Fibroblast of lung (primary cell): Measurements from ENCODE around the gene STOML3. TPM values are rescaled to one million over a fixed set of nuclear protein-coding genes. Genes with fewer than 3 reads are reported as not detected.
A peak's percentile ranks its signal among the peaks of the same experiment; 100 is the strongest.

ENCODE experiments used
- DNase-seq, 2 donors: peaks; one replicate each; pipeline versions ENCODE4 v3.0.0 to v3.0.0-alpha.2; 2010; ENCODE audit warnings: low read depth in 2 of 2
- H2AFZ ChIP-seq: 2 replicates; pipeline ENCODE4 v1.5.1; 2012; ENCODE audit warnings: low read length, control low read depth, inconsistent platforms
- H3K27ac ChIP-seq: 2 replicates; pipeline ENCODE4 v1.5.1; 2011; ENCODE audit warnings: low read length, control low read depth; ENCODE audit not compliant: insufficient read depth
- H3K27me3 ChIP-seq: 2 replicates; pipeline ENCODE4 v1.5.1; 2011; ENCODE audit warnings: mild to moderate bottlenecking, low read length; ENCODE audit not compliant: control insufficient read depth, insufficient read depth
- H3K36me3 ChIP-seq: 2 replicates; pipeline ENCODE4 v1.5.1; 2011; ENCODE audit warnings: low read length; ENCODE audit not compliant: control insufficient read depth, insufficient read depth
- H3K4me1 ChIP-seq: 2 replicates; pipeline ENCODE4 v1.5.1; 2011; ENCODE audit warnings: low read length; ENCODE audit not compliant: control insufficient read depth, insufficient read depth; ENCODE audit errors: extremely low read depth
- H3K4me2 ChIP-seq: 2 replicates; pipeline ENCODE4 v1.5.1; 2011; ENCODE audit warnings: low read length, control low read depth; ENCODE audit not compliant: insufficient read depth; ENCODE audit errors: extremely low read depth
- H3K4me3 ChIP-seq, 4 experiments: fragments of 200-600 bp in 1 of 4; sonication (generic) in 1 of 4; replicated peaks in 1 of 4; 2 replicates each; pipeline ENCODE4 v1.5.1; 2011 to 2016; ENCODE audit warnings: low read length in 4 of 4, low read depth in 3 of 4, mild to moderate bottlenecking in 3 of 4, control low read depth in 2 of 4, inconsistent platforms in 1 of 4, mixed read lengths in 1 of 4; ENCODE audit not compliant: insufficient read depth in 1 of 4; ENCODE audit errors: control extremely low read depth in 1 of 4
- H3K79me2 ChIP-seq: 2 replicates; pipeline ENCODE4 v1.5.1; 2012; ENCODE audit warnings: mild to moderate bottlenecking, low read length, inconsistent platforms; ENCODE audit not compliant: control insufficient read depth, insufficient read depth
- H3K9ac ChIP-seq: 2 replicates; pipeline ENCODE4 v1.5.1; 2011; ENCODE audit warnings: mild to moderate bottlenecking, low read length, control low read depth; ENCODE audit not compliant: insufficient read depth
- H3K9me3 ChIP-seq: 2 replicates; pipeline ENCODE4 v1.5.1; 2012; ENCODE audit warnings: low read depth, low read length; ENCODE audit not compliant: control insufficient read depth, insufficient read depth
- H4K20me1 ChIP-seq: 2 replicates; pipeline ENCODE4 v1.5.1; 2011; ENCODE audit warnings: low read length; ENCODE audit not compliant: control insufficient read depth, insufficient read depth; ENCODE audit errors: extremely low read depth
- EZH2 ChIP-seq: IDR thresholded peaks from 2 replicates; pipeline ENCODE4 v1.5.1; 2012; ENCODE audit warnings: low read length, control low read depth, mild to moderate bottlenecking; ENCODE audit errors: missing control alignments
- polyA plus RNA-seq, 2 donors: library from polyadenylated mRNA; depleted of rRNA in 1 of 2; stranded (reverse) in 1 of 2; unstranded in 1 of 2; fragments of >200 nt; gene quantifications; 2 replicates each; pipeline ENCODE4 v1.2.1, GENCODE V29; 2011 to 2012; ENCODE audit warnings: missing spikeins in 1 of 2
- total RNA-seq: library from RNA; depleted of rRNA; stranded (reverse); fragments of >200 nt; gene quantifications from 2 replicates; pipeline ENCODE4 v1.2.1, GENCODE V29; 2014
- TF ChIP-seq, protein P1 (sequence below), 2 donors: IDR thresholded peaks in 1 of 2; conservative IDR thresholded peaks in 1 of 2; 1 replicate in 1 of 2; 2 replicates in 1 of 2; pipeline ENCODE4 v1.5.1; 2011 to 2012; ENCODE audit warnings: low read length in 2 of 2, control low read depth in 1 of 2, inconsistent platforms in 1 of 2, low read depth in 1 of 2, mild to moderate bottlenecking in 1 of 2

The STOML3 gene
- total and polyA plus RNA-seq, 2 donors (not counting 1 experiment from before 2014, with no cell fraction given), result not detected

DNA sequence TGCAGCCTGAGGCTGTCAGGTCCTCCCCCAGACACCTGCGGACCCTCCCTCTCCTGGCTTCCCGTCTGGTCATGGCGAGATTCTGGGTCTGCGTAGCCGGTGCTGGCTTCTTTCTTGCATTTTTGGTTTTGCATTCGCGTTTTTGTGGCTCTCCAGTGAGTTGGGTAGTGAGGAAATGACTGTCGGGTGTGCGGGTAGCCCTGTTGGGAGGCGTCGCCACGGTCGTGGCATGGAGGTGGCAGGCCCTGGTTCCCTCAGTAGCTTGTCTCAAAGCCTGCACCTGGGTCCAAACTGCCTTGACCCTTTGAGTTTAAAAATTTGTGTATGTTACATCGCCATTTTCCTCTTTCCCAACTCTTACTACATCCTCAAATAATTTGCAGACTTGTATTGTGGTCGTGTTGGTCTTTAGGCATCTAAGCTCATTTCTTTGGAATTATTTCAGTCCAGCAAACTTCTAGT lies 48.0 kb upstream of the STOML3 start:
- H3K4me2 ChIP-seq, result peak overlapping the region; percentile 97
- H3K36me3 ChIP-seq, result no peaks in the 10 kb centered on the region
- DNase-seq, result peak; percentile 15 to 48
- H3K4me3 ChIP-seq, result peak overlapping the region; percentile 71 to 99 (median 92)
- peak overlapping the region; percentile 85 for H3K9ac ChIP-seq
- TF ChIP-seq, protein P1, sequence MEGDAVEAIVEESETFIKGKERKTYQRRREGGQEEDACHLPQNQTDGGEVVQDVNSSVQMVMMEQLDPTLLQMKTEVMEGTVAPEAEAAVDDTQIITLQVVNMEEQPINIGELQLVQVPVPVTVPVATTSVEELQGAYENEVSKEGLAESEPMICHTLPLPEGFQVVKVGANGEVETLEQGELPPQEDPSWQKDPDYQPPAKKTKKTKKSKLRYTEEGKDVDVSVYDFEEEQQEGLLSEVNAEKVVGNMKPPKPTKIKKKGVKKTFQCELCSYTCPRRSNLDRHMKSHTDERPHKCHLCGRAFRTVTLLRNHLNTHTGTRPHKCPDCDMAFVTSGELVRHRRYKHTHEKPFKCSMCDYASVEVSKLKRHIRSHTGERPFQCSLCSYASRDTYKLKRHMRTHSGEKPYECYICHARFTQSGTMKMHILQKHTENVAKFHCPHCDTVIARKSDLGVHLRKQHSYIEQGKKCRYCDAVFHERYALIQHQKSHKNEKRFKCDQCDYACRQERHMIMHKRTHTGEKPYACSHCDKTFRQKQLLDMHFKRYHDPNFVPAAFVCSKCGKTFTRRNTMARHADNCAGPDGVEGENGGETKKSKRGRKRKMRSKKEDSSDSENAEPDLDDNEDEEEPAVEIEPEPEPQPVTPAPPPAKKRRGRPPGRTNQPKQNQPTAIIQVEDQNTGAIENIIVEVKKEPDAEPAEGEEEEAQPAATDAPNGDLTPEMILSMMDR (conservative IDR thresholded peaks at IDR 0.05 in 1 of 2, IDR thresholded peaks at IDR 0.05 in 1 of 2; ENCODE audit: low read depth in 1 of 2, low read length in 2 of 2), result no peak
- no peak for TF ChIP-seq EZH2
- H4K20me1 ChIP-seq, result no peaks in the 10 kb centered on the region
- H3K79me2 ChIP-seq, result peaks cover 44% of the 10 kb centered on the region
- peak overlapping the region; percentile 84 for H3K27ac ChIP-seq
- H2AFZ ChIP-seq, result peak overlapping the region; percentile 98
- no peaks in the 10 kb centered on the region for H3K9me3 ChIP-seq
- no peaks in the 10 kb centered on the region for H3K4me1 ChIP-seq
- no peaks in the 10 kb centered on the region for H3K27me3 ChIP-seq

DNA sequence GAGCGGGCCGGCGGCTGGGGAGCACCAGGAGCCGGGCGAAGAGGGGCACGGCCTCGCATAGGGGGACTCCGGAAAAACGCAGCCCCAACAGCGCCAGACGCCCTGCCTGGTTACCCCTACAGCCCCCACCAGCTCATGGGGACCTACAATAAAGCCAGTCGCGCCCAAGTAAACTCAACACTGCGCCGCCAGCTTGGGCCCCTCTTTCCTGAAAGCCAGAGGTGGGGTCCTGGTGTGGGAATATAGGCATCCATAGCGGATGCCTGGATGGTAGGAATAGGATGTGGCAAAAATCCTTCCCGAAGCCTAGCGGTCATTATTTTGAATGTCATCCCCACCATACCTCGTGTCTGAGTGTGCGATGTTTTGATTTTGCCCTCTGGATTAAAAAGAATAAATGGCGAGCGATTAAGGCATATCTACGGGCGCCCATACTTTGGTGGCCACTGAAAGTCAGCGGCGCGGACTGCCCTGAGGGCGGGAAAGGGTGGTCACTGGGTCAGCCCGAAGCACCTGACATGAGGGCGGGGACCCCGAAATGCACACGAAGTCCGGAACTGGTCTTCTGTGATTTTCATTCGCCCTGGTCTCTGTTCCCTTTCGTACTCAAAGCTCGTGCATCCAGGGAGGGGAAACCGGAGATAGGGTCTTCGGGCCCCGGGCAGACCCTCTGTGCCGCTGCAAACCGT lies 47.4 kb upstream of the STOML3 start, which contains the start of the genes NHLRC3 and PROSER1:
Gene NHLRC3, plus strand, starts transcription at position 577 of the 689 bp plus-strand sequence. CDS start 184 bp downstream, outside the sequence.
Gene PROSER1, minus strand, starts transcription at position 210 of the 689 bp plus-strand sequence. CDS start 847 bp downstream, outside the sequence.
- Histone ChIP-seq H3K27ac (peak within 1 kb of the TSS; percentile 84), H4K20me1 (no peaks in the 10 kb centered on the region), H3K9me3 (no peaks in the 10 kb centered on the region), H3K79me2 (peaks cover 47% of the 10 kb centered on the region), H3K36me3 (no peaks in the 10 kb centered on the region), H2AFZ (peak within 1 kb of the TSS; percentile 98), H3K27me3 (no peaks in the 10 kb centered on the region), H3K9ac (peak within 1 kb of the TSS; percentile 85), H3K4me2 (peak within 1 kb of the TSS; percentile 97), H3K4me3 (peak within 1 kb of the TSS; percentile 89 to 99 (median 96)), H3K4me1 (no peaks in the 10 kb centered on the region)
- no peak for TF ChIP-seq EZH2
- TF ChIP-seq, protein P1 (conservative IDR thresholded peaks at IDR 0.05 in 1 of 2, IDR thresholded peaks at IDR 0.05 in 1 of 2; ENCODE audit: low read depth in 1 of 2, low read length in 2 of 2), result no peak
- DNase-seq, result peak; percentile 92 to 96

DNA sequence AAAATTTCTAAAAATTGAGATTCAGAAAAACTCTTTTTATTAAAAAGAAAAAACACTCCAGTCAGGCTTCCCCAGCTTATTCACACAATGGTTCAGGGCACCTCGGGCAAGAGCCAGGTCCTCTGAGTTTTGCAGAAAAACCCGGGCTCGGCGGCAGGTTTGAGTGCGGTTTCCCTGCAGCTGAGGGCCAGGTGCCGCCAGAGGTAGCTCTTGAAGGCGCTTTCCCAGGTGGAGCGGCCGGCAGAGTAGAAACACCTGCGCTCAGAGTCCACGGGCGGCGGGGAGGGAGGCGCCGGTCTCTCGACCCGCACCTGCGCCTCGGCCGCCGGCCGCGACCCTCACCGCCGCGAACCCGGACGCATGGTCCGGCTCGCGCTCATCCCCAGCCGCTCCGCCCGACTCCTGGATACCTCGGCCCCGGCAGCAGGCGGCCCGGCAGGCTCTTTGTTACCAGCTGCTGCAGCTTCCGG lies 46.8 kb upstream of the STOML3 start:
- peaks cover 47% of the 10 kb centered on the region for H3K79me2 ChIP-seq
- H3K9me3 ChIP-seq, result no peaks in the 10 kb centered on the region
- no peaks in the 10 kb centered on the region for H3K4me1 ChIP-seq
- no peak for DNase-seq
- peak overlapping the region; percentile 92 for H3K4me2 ChIP-seq
- no peaks in the 10 kb centered on the region for H3K36me3 ChIP-seq
- H3K27me3 ChIP-seq, result no peaks in the 10 kb centered on the region
- H2AFZ ChIP-seq, result peak overlapping the region; percentile 98
- TF ChIP-seq EZH2, result no peak
- TF ChIP-seq, protein P1 (conservative IDR thresholded peaks at IDR 0.05 in 1 of 2, IDR thresholded peaks at IDR 0.05 in 1 of 2; ENCODE audit: low read depth in 1 of 2, low read length in 2 of 2), result no peak
- H3K27ac ChIP-seq, result peak overlapping the region; percentile 84
- H3K4me3 ChIP-seq, result peak overlapping the region; percentile 89 to 99 (median 96)
- H3K9ac ChIP-seq, result peak overlapping the region; percentile 85
- no peaks in the 10 kb centered on the region for H4K20me1 ChIP-seq
